ENCODE measurements around the gene ZNF394. TPM values are rescaled to one million over a fixed set of nuclear protein-coding genes. Genes with fewer than 3 reads are reported as not detected.

ZNF394 gene
- total and polyA plus RNA-seq, 2 donors (not counting 3 experiments of a cell fraction or from before 2014, with no cell fraction given) = 8.6 to 22.8 TPM

DNA sequence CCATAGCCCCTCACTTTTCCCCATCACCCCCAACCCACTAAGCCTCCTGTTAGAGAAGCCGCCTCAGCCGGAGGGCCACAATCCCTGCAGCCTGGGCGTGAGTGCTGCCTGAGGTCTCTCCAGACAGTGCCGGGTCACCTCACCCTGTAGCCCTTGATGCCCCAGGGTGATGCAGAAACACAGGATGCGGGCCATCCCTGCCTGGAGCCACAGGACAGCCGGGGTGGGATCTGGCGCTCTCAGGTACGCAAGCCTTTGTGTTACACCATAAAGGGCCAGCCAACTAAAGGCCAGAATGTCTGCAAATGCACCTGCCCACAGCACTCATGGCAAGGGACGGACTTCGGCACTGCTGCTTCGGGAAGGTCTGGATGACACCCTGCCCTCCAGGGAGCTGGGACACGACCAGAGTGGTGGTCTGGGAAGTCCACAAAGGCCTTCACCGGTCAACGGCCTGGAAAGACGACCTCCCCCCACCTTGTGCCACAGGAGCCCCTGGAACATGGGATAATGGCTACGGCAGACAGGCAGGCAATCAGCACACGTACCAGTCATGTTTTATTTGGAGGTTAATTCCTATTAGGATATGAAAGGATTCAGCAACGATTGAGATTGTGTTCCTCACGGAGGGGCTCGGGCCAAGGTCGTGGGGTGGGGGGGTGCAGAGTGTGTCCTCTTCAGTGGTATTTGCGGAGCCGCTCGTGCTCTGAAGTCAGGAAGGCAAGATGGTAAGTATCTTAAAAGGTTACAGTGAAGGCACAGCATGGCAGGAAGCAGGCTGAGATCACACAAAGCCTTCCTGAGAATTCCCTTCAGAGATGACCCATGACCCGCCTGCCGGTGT, 42.2 kb downstream of the ZNF394 start:
- H3K4me2 ChIP-seq (ENCODE audit: insufficient read depth, low read length) = no peak overlapping the region
- H3K36me3 ChIP-seq (ENCODE audit: control insufficient read depth in 2 of 2, extremely low read depth in 1 of 2, insufficient read depth in 2 of 2, low read length in 2 of 2) = peaks cover 8 to 49% of the 10 kb centered on the region in 2 experiments
- H3K4me1 ChIP-seq (ENCODE audit: control insufficient read depth, extremely low read depth, insufficient read depth, low read length) = no peaks in the 10 kb centered on the region
- no peak for TF ChIP-seq MYC (IDR thresholded peaks at IDR 0.05; ENCODE audit: low read depth, low read length)
- TF ChIP-seq GATA2 (IDR thresholded peaks at IDR 0.05; ENCODE audit: insufficient read depth, insufficient read length, low read depth, low read length) = no peak
- no peak for TF ChIP-seq FOS (IDR thresholded peaks at IDR 0.05; ENCODE audit: borderline replicate concordance, insufficient read depth, low read length)
- TF ChIP-seq, protein P1, sequence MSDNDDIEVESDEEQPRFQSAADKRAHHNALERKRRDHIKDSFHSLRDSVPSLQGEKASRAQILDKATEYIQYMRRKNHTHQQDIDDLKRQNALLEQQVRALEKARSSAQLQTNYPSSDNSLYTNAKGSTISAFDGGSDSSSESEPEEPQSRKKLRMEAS (IDR thresholded peaks at IDR 0.05; ENCODE audit: insufficient read depth, insufficient read length) = no peak
- no peak for TF ChIP-seq JUN (IDR thresholded peaks at IDR 0.05; ENCODE audit: borderline replicate concordance, insufficient read depth, insufficient read length, low read depth)
- no peak for TF ChIP-seq POLR2A (IDR thresholded peaks at IDR 0.05; ENCODE audit: low read depth, low read length)
- TF ChIP-seq POLR2AphosphoS5 (IDR thresholded peaks at IDR 0.05; ENCODE audit: insufficient read depth, low read depth, low read length) = no peak
- TF ChIP-seq CTCF (IDR thresholded peaks at IDR 0.05; ENCODE audit: extremely low read depth in 1 of 2, insufficient read depth in 1 of 2, low read depth in 1 of 2, low read length in 2 of 2) = no peak
- no peak for TF ChIP-seq EZH2 (IDR thresholded peaks at IDR 0.05; ENCODE audit: borderline replicate concordance, low read depth, low read length, severe bottlenecking)
- no peak overlapping the region for H2AFZ ChIP-seq (ENCODE audit: low read depth, low read length)
- intact Hi-C loops (cut with micrococcal nuclease) = no loop called here
- H3K9me3 ChIP-seq (replicated peaks; ENCODE audit: control insufficient read depth, insufficient read depth, low read length) = no peaks in the 10 kb centered on the region
- H3K27me3 ChIP-seq (ENCODE audit: control insufficient read depth in 2 of 2, insufficient read depth in 2 of 2, low read length in 2 of 2) = no peaks in the 10 kb centered on the region
- FAIRE-seq (no peak), DNase-seq (ENCODE audit: low read depth, low spot score) (no peak)
- no peak overlapping the region for H3K27ac ChIP-seq (ENCODE audit: insufficient read depth, low read depth, low read length)
- no peak overlapping the region for H3K4me3 ChIP-seq (replicated peaks in 1 of 3; ENCODE audit: insufficient read depth in 1 of 3, low read depth in 1 of 3, low read length in 3 of 3)
- dilution Hi-C loops (cut with MboI; ENCODE audit: extremely low pct_ligation_motif_present, low sequenced_read_pairs) = no loop called here
- BruUV-seq (replicated peaks) = no TSS peak
- no peaks in the 10 kb centered on the region for H4K20me1 ChIP-seq (replicated peaks; ENCODE audit: control insufficient read depth, extremely low read depth, insufficient read depth, low read length)
- ChIA-PET CTCF (interaction anchor here (0.6 kb wide), 1 partner anchor 10 kb away, joined by 3 read pairs; no protein-coding TSS in a partner anchor), POLR2A (interaction anchor here (0.6 kb wide), 1 partner anchor 57 kb away, joined by 3 read pairs; no protein-coding TSS in a partner anchor)
- no peak overlapping the region for H3K9ac ChIP-seq (replicated peaks; ENCODE audit: extremely low read depth, insufficient read depth, low read length)
- H3K79me2 ChIP-seq (ENCODE audit: control insufficient read depth, insufficient read depth, low read length) = peaks cover 45% of the 10 kb centered on the region
- H3K9me1 ChIP-seq (replicated peaks; ENCODE audit: control insufficient read depth, extremely low read depth, insufficient read depth, low read length) = no peaks in the 10 kb centered on the region
